Activated T-cell treated with anti-CD3 and anti-CD28 coated beads, Interleukin-2, amount 50 U/mL, for 1 hour (primary cell): ENCODE measurements around the gene FAM53B.

Experiments
- DNase-seq: peaks from one replicate; pipeline ENCODE4 v3.0.0-alpha.2; 2020

FAM53B gene

DNA sequence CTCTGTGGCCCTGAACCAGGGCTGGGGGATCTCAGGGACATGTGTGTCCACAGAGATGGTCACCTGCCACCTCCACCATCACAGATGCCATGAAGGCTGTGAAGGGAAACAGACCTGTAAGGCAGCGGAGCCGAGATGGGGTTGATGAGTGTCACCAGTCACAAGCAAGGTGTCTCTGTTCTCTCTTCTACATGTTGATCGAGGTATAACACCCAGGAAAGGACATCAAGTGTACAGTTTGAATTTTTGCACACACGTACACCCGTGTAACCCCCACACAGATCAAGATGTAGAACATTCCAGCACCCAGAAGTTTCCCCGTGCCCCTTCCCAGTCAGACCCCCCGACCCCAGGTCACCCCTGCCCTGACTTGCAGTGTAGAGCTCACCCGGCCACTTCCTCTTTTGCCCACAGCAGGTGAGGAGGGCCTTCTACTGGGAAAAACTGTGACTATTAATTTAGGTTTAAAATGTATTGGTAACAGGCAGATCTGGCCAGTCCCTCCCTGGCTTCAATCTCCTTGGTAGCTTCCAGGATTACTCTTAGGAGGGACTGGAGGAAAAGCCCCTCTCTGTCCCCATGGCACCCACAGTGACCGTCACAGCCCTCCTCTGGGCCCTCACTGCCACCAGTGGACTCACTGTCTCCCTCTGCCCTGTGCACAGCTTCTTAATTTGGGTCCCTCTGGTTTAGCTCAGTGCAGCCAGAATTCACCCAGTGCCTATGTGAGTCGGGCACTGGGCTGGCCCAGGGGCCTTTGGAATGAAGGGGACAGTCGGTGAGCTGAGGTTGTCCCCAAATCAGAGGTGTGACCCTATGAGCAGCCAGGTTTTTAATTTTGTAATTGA lies 174.3 kb downstream of the FAM53B start:
- no peak for DNase-seq
